Activated CD4-positive, alpha-beta memory T cell treated with anti-CD3 and anti-CD28 coated beads for 36 hours (primary cell): Measurements from ENCODE around the gene CCDC169. TPM values are rescaled to one million over a fixed set of nuclear protein-coding genes. Genes with fewer than 3 reads are reported as not detected.

Experiments used
- CTCF ChIA-PET: fragments of 350-600 bp; sonication (Branson Sonifier 250); formaldehyde crosslinking; loops from one replicate; lab custom pipeline; 2021; ENCODE audit warnings: antibody characterized with exemption, inconsistent platforms; lab: Charles Lee
- POLR2A ChIA-PET: fragments of 350-600 bp; sonication (Branson Sonifier 250); formaldehyde crosslinking; loops from one replicate; lab custom pipeline; 2021; ENCODE audit warnings: antibody characterized with exemption; lab: Charles Lee
- DNase-seq: peaks from one replicate; pipeline ENCODE4 v3.0.0-alpha.2; 2020
- H3K27ac Mint-ChIP-seq: one replicate; pipeline ENCODE4 v1.8.0; 2021; ENCODE audit warnings: mixed read lengths
- H3K27me3 Mint-ChIP-seq: one replicate; pipeline ENCODE4 v1.8.0; 2021; ENCODE audit warnings: mixed read lengths
- H3K36me3 Mint-ChIP-seq: one replicate; pipeline ENCODE4 v1.8.0; 2021; ENCODE audit warnings: mixed read lengths
- H3K4me1 Mint-ChIP-seq: one replicate; pipeline ENCODE4 v1.8.0; 2021; ENCODE audit warnings: low read depth, mixed read lengths
- H3K4me3 Mint-ChIP-seq: one replicate; pipeline ENCODE4 v1.8.0; 2021; ENCODE audit warnings: mild to moderate bottlenecking, mixed read lengths
- H3K9me3 Mint-ChIP-seq: one replicate; pipeline ENCODE4 v1.8.0; 2021; ENCODE audit warnings: mixed read lengths
- intact Hi-C: fragments of 100-400 bp; cut with micrococcal nuclease; formaldehyde crosslinking; loops from one replicate; pipeline ENCODE4 v1.15.1; 2023
- total RNA-seq, 2 experiments: library from RNA; stranded (reverse); gene quantifications; one replicate each; pipeline ENCODE4 v1.2.3, GENCODE V29; 2021

Gene CCDC169
- total RNA-seq, 2 experiments from 2014 or later = 0.69 to 1.1 TPM

DNA sequence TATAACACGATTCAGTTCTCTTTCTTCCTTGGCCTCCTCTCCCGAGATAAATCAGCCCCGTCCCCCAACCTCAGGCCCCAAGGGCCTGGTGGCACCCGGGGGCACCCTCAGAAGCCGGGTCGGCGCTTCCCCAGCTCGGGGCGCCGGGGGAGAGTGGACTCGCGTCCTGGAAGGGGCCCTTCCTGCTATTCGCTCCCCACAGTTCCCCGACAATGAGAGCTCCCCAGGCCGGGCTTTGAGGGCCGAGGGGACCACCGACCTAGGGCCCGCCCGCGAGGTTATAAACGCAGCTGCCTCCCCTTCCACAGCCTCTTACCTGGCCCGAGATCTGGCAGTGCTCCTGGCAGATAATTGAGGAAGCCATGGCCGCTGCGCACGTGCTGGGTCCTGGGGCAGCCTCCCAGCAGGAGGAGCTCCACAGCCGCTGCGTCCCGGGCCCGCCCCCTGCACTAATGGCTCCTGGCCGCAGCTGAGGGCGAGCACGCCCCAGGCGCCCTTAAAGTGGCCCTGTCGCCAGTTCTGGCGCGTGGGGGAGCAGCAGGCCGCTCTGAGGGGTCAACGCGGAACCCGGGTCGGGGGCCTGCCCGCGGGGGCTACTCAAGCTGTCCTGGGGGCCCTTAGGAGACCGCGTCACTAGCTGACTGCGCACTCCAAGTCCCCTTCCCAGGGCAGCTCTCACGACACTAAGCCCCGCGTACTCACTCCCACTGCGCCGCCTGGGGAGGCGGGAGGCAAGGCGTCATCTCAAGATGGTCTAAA is 83.3 kb downstream of the CCDC169 start, which contains the start of gene SOHLH2:
TSS of gene SOHLH2 (minus strand) at position 394 of the 759 bp plus-strand sequence. CDS start at position 364, 30 bp downstream.
- Mint-ChIP-seq H3K4me1 (no peaks in the 10 kb centered on the region), H3K9me3 (no peaks in the 10 kb centered on the region), H3K27ac (no peak within 1 kb of the TSS), H3K36me3 (no peaks in the 10 kb centered on the region), H3K4me3 (no peak within 1 kb of the TSS), H3K27me3 (peaks cover 4% of the 10 kb centered on the region)
- intact Hi-C loops = no loop called here
- ChIA-PET CTCF (no interaction called here), POLR2A (no interaction called here)
- DNase-seq = no peak

DNA sequence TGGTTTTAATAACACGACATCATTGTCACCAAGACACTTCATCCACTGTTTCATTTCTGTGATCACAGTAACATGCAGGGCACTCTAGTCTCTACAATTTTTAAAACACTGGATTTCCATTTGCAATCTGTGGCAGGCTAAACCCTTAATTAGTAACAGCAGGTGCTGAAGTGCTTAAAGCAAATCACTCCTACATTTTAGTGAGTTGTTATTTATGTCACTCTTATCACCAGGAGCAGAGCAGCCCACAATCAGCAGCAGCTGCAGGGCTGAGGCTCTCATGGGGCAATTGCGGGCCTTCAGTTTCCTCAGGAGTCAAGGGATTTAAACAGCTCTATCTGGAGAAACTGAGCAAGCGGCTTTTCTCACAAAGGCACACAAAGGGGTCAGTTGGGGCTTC is 84.8 kb downstream of the CCDC169 start:
- H3K36me3 Mint-ChIP-seq = no peaks in the 10 kb centered on the region
- DNase-seq = no peak
- intact Hi-C loops = no loop called here
- no peaks in the 10 kb centered on the region for H3K4me1 Mint-ChIP-seq
- no peaks in the 10 kb centered on the region for H3K9me3 Mint-ChIP-seq
- H3K4me3 Mint-ChIP-seq = no peak overlapping the region
- H3K27me3 Mint-ChIP-seq = peaks cover 4% of the 10 kb centered on the region
- ChIA-PET POLR2A (no interaction called here), CTCF (no interaction called here)
- no peak overlapping the region for H3K27ac Mint-ChIP-seq

DNA sequence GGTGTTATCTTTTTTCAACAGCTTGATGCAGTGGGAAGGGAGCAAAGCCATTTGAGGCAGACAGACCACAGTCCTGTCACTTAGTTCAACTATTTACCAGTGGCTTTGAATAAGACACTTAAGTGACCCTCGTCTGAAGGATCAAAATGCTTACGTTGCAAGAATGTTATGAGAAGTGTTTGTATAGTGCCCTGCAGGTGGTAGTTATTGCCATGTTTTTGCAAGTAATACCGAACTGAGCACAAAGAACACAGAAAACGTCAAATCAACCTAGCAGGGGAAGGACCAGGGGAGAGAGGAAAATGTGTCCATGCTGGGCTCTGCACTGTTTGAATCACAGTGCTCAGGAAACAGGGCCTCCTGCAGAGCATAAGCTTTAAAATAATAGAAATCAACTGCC is 86.0 kb downstream of the CCDC169 start:
- peaks cover 4% of the 10 kb centered on the region for H3K27me3 Mint-ChIP-seq
- no peak overlapping the region for H3K27ac Mint-ChIP-seq
- no peaks in the 10 kb centered on the region for H3K36me3 Mint-ChIP-seq
- no peak overlapping the region for H3K4me3 Mint-ChIP-seq
- DNase-seq = no peak
- H3K9me3 Mint-ChIP-seq = no peaks in the 10 kb centered on the region
- POLR2A ChIA-PET = no interaction called here
- CTCF ChIA-PET = no interaction called here
- intact Hi-C loops = no loop called here
- H3K4me1 Mint-ChIP-seq = no peaks in the 10 kb centered on the region

DNA sequence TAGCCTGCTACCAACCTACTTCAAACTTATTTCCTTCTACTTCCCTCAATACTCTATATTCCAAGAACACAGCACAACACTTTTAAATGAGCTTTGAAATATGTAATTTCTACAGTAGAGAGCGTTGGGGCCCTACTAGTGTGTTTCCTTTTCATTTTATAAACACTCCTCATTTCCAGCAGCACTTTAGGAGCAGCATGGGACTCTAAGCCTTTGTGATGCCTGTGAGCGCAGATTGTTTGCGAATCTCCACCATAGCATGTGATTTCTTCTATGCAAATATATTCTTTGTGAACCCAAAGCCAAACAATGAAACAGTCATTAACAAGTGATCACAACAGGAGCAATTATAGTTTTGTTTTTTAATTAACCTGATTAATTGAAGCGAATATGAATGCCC is 86.9 kb downstream of the CCDC169 start:
- peaks cover 4% of the 10 kb centered on the region for H3K27me3 Mint-ChIP-seq
- no peaks in the 10 kb centered on the region for H3K9me3 Mint-ChIP-seq
- no peaks in the 10 kb centered on the region for H3K36me3 Mint-ChIP-seq
- POLR2A ChIA-PET = no interaction called here
- H3K27ac Mint-ChIP-seq = no peak overlapping the region
- no peak overlapping the region for H3K4me3 Mint-ChIP-seq
- CTCF ChIA-PET = no interaction called here
- no peak for DNase-seq
- no peaks in the 10 kb centered on the region for H3K4me1 Mint-ChIP-seq
- intact Hi-C loops = no loop called here

DNA sequence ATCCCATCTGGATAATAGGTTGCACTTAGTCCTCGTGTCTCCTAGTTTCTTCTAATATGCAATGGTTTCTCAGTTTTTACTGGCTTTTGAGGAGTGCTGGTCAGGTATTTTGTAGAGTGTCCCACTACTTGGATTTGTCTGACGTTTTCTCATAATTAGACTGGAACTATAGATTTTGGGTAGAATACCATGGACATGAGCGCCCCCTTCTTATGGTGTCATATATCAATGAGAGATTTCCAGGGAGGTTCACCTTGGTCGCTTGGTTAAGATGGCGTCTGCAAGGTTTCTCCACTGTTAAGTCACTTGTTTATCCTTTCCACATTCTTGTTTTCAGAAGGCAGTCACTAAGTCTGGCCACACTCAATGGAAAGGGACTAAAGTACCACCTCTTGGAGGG is 89.9 kb downstream of the CCDC169 start:
- no peaks in the 10 kb centered on the region for H3K4me1 Mint-ChIP-seq
- no peak overlapping the region for H3K27ac Mint-ChIP-seq
- DNase-seq = no peak
- H3K36me3 Mint-ChIP-seq = no peaks in the 10 kb centered on the region
- ChIA-PET CTCF (no interaction called here), POLR2A (no interaction called here)
- peaks cover 4% of the 10 kb centered on the region for H3K27me3 Mint-ChIP-seq
- H3K9me3 Mint-ChIP-seq = no peaks in the 10 kb centered on the region
- no peak overlapping the region for H3K4me3 Mint-ChIP-seq
- intact Hi-C loops = no loop called here

DNA sequence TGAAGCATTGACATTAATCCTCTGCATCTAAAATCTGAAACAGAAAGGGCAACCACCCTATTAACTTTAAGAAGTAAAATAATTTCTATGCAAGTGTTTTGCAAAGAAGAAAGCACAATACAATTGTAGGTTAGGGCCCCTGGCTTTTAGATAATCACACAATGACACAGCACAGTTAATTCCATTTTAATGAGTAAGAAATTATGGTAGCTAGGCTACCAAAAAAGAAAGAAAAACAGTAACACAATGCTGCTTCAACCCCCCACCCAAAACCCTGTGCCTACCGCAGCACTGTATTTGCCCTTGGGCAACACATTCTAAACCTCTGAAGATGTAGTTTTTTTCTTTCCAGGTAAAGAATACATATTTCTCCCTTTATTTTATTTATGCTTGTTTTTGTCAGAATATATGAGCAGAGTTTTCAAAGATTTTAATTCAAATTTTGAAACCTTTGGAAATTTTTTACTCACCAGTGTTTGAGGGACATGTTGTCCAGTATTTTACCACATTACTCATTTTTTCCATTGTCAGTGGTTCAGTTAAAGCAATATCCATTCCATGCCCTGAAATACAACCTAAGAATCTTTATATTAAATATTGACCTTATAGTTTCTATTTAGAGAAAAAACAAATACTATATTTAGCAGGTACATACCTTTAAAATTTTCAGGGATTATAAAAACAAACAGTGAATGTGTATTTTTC is 104.3 kb downstream of the CCDC169 start:
- Mint-ChIP-seq H3K36me3 (no peaks in the 10 kb centered on the region), H3K4me1 (no peaks in the 10 kb centered on the region), H3K9me3 (no peaks in the 10 kb centered on the region), H3K4me3 (no peak overlapping the region), H3K27ac (no peak overlapping the region), H3K27me3 (peaks cover 1% of the 10 kb centered on the region)
- POLR2A ChIA-PET = no interaction called here
- intact Hi-C loops = no loop called here
- no peak for DNase-seq
- CTCF ChIA-PET = no interaction called here

DNA sequence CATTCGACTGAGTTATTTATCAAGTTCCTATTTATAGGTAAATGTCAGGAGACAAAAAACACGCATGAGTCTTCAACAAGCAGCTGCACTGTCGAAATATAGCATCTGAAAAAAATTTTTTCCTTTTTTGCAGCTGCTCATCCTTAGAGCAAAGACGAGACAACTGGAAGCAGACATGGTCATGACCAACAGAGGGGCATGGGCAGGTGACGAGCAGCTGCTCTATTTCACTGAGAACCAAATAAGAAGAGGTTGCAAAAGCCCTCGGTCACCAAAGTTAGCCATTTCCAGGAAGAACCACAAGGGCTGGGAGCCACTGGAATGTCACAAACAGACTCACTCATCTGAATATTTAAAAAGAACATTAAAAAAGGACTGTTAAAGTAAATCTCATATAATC is 105.4 kb downstream of the CCDC169 start:
- ChIA-PET POLR2A (no interaction called here), CTCF (no interaction called here)
- Mint-ChIP-seq H3K4me1 (no peaks in the 10 kb centered on the region), H3K36me3 (no peaks in the 10 kb centered on the region), H3K4me3 (no peak overlapping the region), H3K27me3 (no peaks in the 10 kb centered on the region), H3K9me3 (no peaks in the 10 kb centered on the region), H3K27ac (no peak overlapping the region)
- DNase-seq = no peak
- intact Hi-C loops = no loop called here

DNA sequence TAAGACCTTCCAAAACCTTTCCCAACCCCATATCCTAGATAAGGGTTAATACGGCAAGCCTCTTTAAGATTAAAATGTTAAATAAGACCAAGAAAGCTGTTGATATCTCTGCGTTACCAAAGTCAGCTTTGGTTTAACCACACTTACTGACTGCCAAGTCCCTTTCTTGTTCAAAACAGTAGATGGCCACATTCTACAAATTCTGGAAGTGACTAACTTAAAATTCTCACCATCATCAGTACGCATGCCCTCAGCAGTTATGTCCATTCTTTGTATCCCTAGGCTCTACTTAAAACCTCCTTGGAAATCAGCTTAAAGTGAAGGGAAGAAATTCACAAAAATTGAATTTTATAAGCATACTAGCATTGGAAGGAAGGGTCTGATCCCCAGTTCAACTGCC is 106.8 kb downstream of the CCDC169 start:
- Mint-ChIP-seq H3K27me3 (no peaks in the 10 kb centered on the region), H3K4me3 (no peak overlapping the region), H3K4me1 (no peaks in the 10 kb centered on the region), H3K36me3 (no peaks in the 10 kb centered on the region), H3K9me3 (no peaks in the 10 kb centered on the region), H3K27ac (no peak overlapping the region)
- CTCF ChIA-PET = no interaction called here
- POLR2A ChIA-PET = no interaction called here
- DNase-seq = no peak
- intact Hi-C loops = no loop called here

DNA sequence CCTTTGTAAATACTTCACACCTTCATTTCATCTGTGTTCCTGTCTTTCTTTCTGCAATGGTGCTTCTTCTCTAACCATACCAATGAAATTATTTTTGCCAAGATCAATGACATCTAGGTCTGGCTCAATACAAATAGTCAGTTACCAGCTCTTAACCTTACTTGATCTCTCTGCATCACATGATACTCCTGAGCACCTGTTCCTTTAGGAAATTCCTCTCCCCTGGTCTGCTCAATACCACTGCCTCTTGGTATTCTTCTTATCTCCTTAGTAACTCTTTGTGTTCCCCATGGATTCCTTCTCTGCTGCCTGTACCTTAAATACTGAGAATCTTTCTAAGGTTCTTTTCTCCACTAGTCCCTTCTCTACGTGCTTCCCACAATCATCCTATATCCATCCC is 109.2 kb downstream of the CCDC169 start:
- POLR2A ChIA-PET = no interaction called here
- intact Hi-C loops = no loop called here
- Mint-ChIP-seq H3K27ac (no peak overlapping the region), H3K9me3 (no peaks in the 10 kb centered on the region), H3K4me1 (no peaks in the 10 kb centered on the region), H3K4me3 (no peak overlapping the region), H3K36me3 (no peaks in the 10 kb centered on the region), H3K27me3 (no peaks in the 10 kb centered on the region)
- DNase-seq = no peak
- CTCF ChIA-PET = no interaction called here

DNA sequence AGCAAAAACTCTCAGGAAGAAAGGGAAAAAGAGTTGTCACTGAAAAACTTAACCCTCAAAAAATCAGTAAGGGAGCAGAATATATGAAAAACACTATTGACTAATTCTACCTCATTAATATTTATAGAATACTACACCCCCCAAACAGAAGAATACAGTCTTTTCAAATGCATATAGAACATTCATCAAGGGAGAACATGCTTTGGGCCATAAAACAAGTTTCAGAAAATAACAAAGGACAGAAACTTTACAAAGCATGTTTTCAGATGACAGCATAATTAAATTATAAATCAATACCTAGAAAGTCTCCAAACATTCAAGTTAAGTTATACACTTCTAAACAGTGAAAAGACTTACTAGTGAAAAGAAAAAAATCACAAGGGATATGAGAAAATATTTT is 113.7 kb downstream of the CCDC169 start:
- Mint-ChIP-seq H3K36me3 (no peaks in the 10 kb centered on the region), H3K4me1 (no peaks in the 10 kb centered on the region)

More for the DNA sequence above, 113.7 kb downstream of the CCDC169 start:
- intact Hi-C loops = no loop called here
- Mint-ChIP-seq H3K27ac (no peak overlapping the region), H3K4me3 (no peak overlapping the region), H3K27me3 (no peaks in the 10 kb centered on the region), H3K9me3 (no peaks in the 10 kb centered on the region)
- ChIA-PET POLR2A (no interaction called here), CTCF (no interaction called here)
- no peak for DNase-seq

Other genes starting within 250 kb of the CCDC169 start
- gene DCLK1, start 166.4 kb downstream of the CCDC169 start, total RNA-seq = not detected
- not detected for gene SOHLH2, start 83.3 kb downstream of the CCDC169 start, total RNA-seq
- gene SPART, start 48.6 kb upstream of the CCDC169 start, total RNA-seq = 10 to 100 TPM; 22.4 to 22.5 TPM
- gene CCNA1, start 134.7 kb upstream of the CCDC169 start, total RNA-seq = under 1 TPM; 0.62 to 0.87 TPM